ENCODE data around the gene CNOT3. TPM values are rescaled to one million over a fixed set of nuclear protein-coding genes. Genes with fewer than 3 reads are reported as not detected.
"Not testable (repeated sequence)": the region's sequence is repeated elsewhere in the genome, so short reads cannot be mapped to it uniquely, and the experiment has no call there.

Gene CNOT3
- total RNA-seq, 2 donors from 2014 or later, result 20.8 to 28.1 TPM

DNA sequence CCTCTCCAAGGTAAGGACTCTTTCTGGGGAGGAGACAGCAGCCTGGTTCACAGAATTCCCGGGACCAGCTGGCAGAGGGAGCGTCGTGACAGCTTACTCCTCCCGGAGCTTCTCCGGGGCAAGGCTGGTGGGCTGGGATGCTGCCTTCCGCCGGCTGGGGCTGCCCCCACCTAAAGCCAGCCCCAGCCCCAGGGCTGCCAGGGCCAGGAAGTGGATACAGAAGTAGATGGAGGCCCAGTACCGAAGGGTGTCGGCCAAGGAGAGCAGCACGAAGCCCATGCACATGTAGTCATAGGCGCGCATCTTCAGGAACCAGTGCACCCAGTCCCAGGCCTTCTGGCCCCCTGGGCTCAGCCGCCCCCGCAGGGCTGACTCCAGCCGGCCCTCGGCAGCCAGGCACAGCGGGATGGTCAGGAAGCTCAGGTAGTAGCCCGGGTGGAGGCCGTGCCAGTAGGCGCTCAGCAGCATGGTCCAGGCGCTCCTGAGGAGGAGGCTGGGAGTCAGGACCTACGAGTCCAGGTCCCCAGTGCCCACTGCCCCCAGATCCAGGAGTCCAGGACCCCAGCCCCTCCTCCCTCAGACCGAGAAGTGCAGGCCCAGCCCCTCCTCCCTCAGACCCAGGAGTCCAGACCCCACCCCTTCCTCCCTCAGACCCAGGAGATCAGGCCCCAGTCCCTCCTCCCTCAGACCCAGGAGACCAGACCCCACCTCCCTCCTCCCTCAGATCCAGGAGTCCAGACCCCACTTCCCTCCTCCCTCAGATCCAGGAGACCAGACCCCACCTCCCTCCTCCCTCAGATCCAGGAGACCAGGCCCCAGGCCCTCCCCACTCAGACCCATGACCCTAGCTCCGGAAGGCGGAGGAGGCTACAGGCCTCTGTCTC, 36.6 kb downstream of the CNOT3 start:
- Histone ChIP-seq H3K27ac (no peak overlapping the region), H3K4me1 (ENCODE audit: control insufficient read depth in 1 of 2, low read depth in 2 of 2) (no peaks in the 10 kb centered on the region), H3K9me3 (no peaks in the 10 kb centered on the region), H3K36me3 (no peaks in the 10 kb centered on the region), H3K27me3 (replicated peaks; ENCODE audit: insufficient read depth) (no peaks in the 10 kb centered on the region), H3K4me3 (no peak overlapping the region)
- TF ChIP-seq, protein P1, sequence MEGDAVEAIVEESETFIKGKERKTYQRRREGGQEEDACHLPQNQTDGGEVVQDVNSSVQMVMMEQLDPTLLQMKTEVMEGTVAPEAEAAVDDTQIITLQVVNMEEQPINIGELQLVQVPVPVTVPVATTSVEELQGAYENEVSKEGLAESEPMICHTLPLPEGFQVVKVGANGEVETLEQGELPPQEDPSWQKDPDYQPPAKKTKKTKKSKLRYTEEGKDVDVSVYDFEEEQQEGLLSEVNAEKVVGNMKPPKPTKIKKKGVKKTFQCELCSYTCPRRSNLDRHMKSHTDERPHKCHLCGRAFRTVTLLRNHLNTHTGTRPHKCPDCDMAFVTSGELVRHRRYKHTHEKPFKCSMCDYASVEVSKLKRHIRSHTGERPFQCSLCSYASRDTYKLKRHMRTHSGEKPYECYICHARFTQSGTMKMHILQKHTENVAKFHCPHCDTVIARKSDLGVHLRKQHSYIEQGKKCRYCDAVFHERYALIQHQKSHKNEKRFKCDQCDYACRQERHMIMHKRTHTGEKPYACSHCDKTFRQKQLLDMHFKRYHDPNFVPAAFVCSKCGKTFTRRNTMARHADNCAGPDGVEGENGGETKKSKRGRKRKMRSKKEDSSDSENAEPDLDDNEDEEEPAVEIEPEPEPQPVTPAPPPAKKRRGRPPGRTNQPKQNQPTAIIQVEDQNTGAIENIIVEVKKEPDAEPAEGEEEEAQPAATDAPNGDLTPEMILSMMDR (IDR thresholded peaks at IDR 0.05), result no peak
- DNase-seq (ENCODE audit: low spot score), result no peak
- ATAC-seq (ENCODE audit: insufficient number of reproducible peaks, low FRiP score, low read depth), result no peak

DNA sequence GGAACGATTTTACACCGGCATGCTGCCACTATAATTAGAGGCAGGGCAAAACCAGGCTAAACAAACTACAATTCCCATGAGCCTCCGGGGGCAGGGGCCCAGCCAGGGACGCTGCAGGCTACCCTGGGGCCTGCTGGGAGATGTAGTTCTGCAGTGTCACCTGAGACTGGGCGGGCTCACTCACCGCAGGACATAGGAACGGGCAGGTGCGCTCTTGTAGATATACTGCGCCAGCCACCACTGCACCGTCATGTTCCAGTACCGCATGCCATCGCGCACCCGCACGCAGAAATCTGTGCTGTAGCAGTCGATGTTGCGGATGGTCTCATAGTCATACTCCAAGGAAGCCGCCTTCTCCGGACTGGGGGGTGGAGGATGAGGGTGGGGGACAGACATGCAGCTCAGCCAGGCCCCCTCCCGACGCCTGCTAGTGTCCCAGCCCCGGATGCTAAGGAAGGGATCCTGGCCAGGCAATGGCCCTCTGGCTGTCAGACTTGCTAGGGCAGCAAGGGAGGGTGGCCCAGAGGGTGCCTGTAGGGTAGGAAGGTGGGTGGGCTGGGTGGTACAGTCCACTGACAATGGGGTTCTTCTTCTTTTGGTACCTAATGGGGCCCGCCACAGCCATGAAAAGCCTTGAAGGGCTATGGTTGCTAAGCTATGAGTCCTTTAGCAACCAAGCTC, 41.2 kb downstream of the CNOT3 start:
- Histone ChIP-seq H3K4me3 (no peak overlapping the region), H3K27me3 (replicated peaks; ENCODE audit: insufficient read depth) (no peaks in the 10 kb centered on the region), H3K36me3 (no peaks in the 10 kb centered on the region), H3K4me1 (ENCODE audit: control insufficient read depth in 1 of 2, low read depth in 2 of 2) (no peaks in the 10 kb centered on the region), H3K9me3 (no peaks in the 10 kb centered on the region), H3K27ac (no peak overlapping the region)
- TF ChIP-seq, protein P1 (IDR thresholded peaks at IDR 0.05), result no peak
- no peak for DNase-seq (ENCODE audit: low spot score)
- no peak for ATAC-seq (ENCODE audit: insufficient number of reproducible peaks, low FRiP score, low read depth)

GRCh38 chr19:54179262-54179852, 41.8 kb downstream of the CNOT3 start:
- TF ChIP-seq, protein P1 (IDR thresholded peaks at IDR 0.05), result no peak
- Histone ChIP-seq H3K9me3 (no peaks in the 10 kb centered on the region), H3K4me1 (ENCODE audit: control insufficient read depth in 1 of 2, low read depth in 2 of 2) (no peaks in the 10 kb centered on the region), H3K4me3 (no peak overlapping the region), H3K27me3 (replicated peaks; ENCODE audit: insufficient read depth) (no peaks in the 10 kb centered on the region), H3K36me3 (no peaks in the 10 kb centered on the region), H3K27ac (no peak overlapping the region)
- ATAC-seq (ENCODE audit: insufficient number of reproducible peaks, low FRiP score, low read depth), result no peak
- DNase-seq (ENCODE audit: low spot score), result no peak

- TF ChIP-seq, protein P1 (IDR thresholded peaks at IDR 0.05), result no peak
- Histone ChIP-seq H3K4me3 (no peak overlapping the region), H3K9me3 (no peaks in the 10 kb centered on the region), H3K27me3 (replicated peaks; ENCODE audit: insufficient read depth) (no peaks in the 10 kb centered on the region), H3K36me3 (no peaks in the 10 kb centered on the region), H3K4me1 (ENCODE audit: control insufficient read depth in 1 of 2, low read depth in 2 of 2) (no peaks in the 10 kb centered on the region), H3K27ac (no peak overlapping the region)
- ATAC-seq (ENCODE audit: insufficient number of reproducible peaks, low FRiP score, low read depth) (no peak), DNase-seq (ENCODE audit: low spot score) (no peak)
Measured at GRCh38 chr19:54179921-54180461, 42.4 kb downstream of the CNOT3 start.

- no peak overlapping the region for H3K4me3 ChIP-seq
- H3K9me3 ChIP-seq, result no peaks in the 10 kb centered on the region
- DNase-seq (ENCODE audit: low spot score) (no peak), ATAC-seq (ENCODE audit: insufficient number of reproducible peaks, low FRiP score, low read depth) (no peak)
- H3K36me3 ChIP-seq, result no peaks in the 10 kb centered on the region
- no peak overlapping the region for H3K27ac ChIP-seq
- H3K4me1 ChIP-seq (ENCODE audit: control insufficient read depth in 1 of 2, low read depth in 2 of 2), result no peaks in the 10 kb centered on the region
- TF ChIP-seq, protein P1 (IDR thresholded peaks at IDR 0.05), result no peak
- no peaks in the 10 kb centered on the region for H3K27me3 ChIP-seq (replicated peaks; ENCODE audit: insufficient read depth)
Measured at GRCh38 chr19:54180691-54181091, 43.1 kb downstream of the CNOT3 start.

GRCh38 chr19:54181894-54182293, 44.3 kb downstream of the CNOT3 start:
- not testable (repeated sequence) for H3K9me3 ChIP-seq; DNase-seq (ENCODE audit: low spot score); ATAC-seq (ENCODE audit: insufficient number of reproducible peaks, low FRiP score, low read depth); H3K4me1 ChIP-seq (ENCODE audit: control insufficient read depth in 1 of 2, low read depth in 2 of 2); H3K36me3 ChIP-seq; H3K4me3 ChIP-seq; H3K27me3 ChIP-seq (replicated peaks; ENCODE audit: insufficient read depth); H3K27ac ChIP-seq

Measured in thoracic aorta (tissue), 2 donors.